CD4-positive, alpha-beta T cell treated with Interleukin-21 for 1 hour (primary cell): ENCODE measurements around the gene CACNA2D1.
"Not testable (repeated sequence)": the region's sequence is repeated elsewhere in the genome, so short reads cannot be mapped to it uniquely, and the experiment has no call there.

ENCODE experiments used
- DNase-seq: peaks from one replicate; pipeline ENCODE4 v3.0.0-alpha.2; 2020

Gene CACNA2D1

DNA sequence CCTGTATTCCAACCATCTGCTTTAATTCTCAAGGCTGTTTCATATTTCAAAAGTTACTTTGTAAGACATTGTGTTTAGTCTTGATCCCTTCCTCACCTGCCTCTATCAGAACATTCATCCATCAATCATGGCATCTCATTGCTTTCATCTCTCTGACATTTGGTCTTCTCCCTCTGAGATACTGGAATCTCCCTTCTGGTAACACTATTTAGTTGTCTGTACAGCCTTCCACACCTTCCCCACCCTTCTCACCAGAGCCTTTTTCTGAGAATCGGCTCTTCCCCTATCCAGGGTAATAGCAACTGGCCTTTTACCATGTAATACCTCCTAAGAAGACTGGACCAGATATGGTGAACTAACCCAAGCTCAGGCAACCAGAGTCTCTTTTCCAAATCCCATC, 10.1 kb downstream of the CACNA2D1 start:
- DNase-seq: no peak

- DNase-seq: not testable (repeated sequence)
These were observed 10.8 kb downstream of the CACNA2D1 start for GRCh38 chr7:82432743-82433142.

GRCh38 chr7:82430500-82431465, 12.8 kb downstream of the CACNA2D1 start:
- no peak for DNase-seq

DNA sequence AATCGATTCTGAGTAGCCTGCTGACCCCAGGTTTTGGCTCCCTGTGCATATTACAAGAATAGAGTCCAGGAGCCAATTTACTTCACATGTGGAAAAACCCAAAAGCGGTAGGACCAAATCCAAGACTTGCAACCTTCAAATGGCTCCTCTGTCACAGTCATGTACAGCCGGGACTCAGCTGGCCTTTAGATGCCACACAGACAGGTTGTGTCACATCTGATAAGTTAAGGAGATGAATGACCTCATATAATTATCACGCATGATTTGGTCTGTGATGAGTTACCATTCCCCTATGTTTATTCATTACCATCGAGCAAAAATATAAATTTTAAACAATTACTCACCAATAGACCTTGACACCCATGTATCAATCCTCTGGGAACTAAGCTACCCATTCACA, 14.2 kb downstream of the CACNA2D1 start:
- DNase-seq: no peak

- DNase-seq: no peak
These were observed 15.2 kb downstream of the CACNA2D1 start for GRCh38 chr7:82428186-82428961.

DNA sequence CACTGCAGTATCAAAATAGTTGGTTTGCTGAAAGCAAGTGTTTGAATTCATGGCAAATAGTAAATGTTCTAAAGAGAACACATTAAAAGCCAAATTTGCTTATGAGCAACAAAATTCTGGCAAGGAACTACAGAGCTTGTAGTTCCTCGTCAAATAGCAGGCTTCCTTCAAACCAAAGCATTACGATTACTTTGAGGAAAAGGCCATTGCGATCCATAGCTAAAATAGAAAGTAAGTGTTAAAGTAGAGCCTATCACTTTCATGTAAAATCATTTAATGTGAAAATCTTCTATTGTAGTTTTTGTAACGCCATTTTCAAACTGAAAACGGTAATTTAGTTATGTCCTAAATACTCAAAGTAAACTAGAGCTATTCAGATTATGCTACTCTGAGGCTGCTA, 20.1 kb downstream of the CACNA2D1 start:
- DNase-seq: no peak

DNA sequence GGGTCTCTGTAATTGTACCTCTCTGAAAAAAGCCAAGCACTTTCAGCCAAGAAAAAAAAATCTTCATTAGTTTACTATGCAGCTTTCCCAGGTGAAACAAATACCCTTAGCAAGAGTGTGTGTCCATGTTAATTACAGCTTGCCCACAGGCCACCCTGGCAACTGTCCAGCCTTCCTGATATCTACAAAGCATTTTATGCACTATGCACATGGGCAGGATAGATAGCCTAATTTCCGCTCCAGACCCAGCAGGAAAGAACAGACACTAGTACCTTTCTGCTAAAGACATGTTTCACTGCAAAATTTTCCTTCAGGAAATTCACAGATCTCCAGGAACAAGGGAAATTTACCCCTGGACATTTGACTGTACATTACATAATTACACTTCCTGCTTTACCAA, 24.4 kb downstream of the CACNA2D1 start:
- DNase-seq: no peak

GRCh38 chr7:82417898-82418297, 25.7 kb downstream of the CACNA2D1 start:
- no peak for DNase-seq

DNA sequence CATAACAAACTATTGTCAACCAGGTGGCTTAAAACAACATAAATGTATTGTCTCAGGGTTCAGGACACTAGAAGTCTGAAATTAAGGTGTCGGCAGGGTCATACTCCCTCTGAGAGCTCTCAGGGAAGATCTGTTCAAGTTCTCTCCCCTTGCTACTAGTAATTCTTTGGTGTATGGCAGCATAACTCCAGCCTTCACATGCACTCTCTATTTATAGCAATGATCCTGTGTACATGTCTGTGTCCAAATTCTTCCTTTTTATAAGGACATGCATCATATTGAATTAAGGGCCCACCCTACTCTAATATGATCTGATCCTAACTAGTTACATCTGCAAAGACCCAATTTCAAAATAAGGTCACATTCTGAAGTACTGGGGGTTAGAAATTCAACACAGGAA, 27.2 kb downstream of the CACNA2D1 start:
- no peak for DNase-seq

- DNase-seq: no peak
These were observed 29.2 kb downstream of the CACNA2D1 start for GRCh38 chr7:82414389-82414788.

- no peak for DNase-seq
These were observed 30.3 kb downstream of the CACNA2D1 start for GRCh38 chr7:82413237-82413636.

DNA sequence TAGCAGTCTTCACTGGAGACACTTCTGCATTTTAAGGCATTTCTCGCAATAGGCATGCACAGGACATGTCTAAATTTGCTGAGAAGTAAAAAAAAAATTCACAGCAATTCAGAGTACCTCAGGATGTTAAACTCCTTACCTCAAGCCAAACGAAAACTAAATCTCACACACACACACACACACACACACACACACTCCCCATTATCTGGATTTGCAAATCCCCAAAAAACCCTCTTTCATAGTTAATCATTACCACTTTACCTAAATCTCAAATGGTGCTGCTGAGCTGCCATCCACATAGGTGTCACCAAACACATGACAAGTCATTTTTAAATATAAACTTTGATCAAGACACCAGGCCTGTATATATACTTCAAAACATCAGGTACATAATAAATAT, 31.8 kb downstream of the CACNA2D1 start:
- DNase-seq: no peak

- DNase-seq: no peak
These were observed 33.1 kb downstream of the CACNA2D1 start for GRCh38 chr7:82410461-82410860.

DNA sequence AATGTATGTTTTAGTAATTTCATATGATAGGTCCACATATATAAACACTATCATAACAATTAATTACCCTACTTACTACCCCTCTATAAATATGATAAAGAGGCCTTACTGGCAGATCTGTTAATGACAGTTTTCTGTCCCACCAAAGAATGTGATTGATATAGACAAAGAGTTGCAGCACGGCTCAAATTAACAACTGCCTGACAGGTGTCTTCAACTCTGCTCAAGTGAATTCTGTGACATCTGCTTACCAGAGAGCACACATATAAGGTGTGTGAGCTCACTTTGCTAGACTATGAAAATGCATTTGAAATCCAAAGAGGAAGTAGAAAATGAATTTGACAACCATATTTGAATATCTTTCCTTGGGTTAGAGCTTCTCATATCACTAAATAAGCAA, 36.6 kb downstream of the CACNA2D1 start:
- no peak for DNase-seq

DNA sequence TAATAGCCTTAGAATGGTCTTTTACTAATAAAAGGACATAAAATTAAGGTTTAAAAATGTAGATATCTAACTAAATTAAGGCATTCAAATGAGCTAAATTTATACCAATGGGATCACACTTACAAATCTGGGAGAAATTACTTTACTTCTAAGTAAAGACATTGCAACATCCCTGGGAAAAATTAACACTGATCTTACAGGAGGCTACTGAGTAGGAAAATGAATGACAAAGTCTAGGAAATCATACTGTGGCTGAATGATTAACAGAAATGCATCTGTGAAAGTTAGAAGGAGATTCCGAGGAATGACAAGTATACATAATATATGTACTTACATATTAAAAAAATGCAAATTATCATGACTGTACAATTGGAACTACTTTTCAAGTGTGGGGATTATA, 38.3 kb downstream of the CACNA2D1 start:
- no peak for DNase-seq

- no peak for DNase-seq
These were observed 38.9 kb downstream of the CACNA2D1 start for GRCh38 chr7:82404652-82405051.

DNA sequence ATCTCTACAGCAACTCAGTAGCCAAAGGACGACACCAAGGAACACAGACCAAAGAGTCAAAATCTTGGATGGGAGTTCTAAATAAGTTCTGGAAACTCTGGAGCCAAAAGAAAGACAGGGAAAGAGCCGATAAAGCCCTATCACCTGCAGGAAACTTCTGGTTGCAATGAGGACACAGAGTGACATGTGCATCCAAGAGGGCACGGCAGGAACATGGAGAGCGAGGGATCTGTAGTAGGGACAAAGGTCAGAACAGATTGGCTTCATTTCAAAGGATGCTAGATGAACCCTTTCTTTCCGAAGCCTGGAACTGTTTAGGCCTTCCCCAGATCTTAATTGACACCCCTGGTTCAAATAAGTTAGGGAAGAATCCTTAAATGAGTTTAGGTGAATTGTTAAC, 39.5 kb downstream of the CACNA2D1 start:
- no peak for DNase-seq

DNA sequence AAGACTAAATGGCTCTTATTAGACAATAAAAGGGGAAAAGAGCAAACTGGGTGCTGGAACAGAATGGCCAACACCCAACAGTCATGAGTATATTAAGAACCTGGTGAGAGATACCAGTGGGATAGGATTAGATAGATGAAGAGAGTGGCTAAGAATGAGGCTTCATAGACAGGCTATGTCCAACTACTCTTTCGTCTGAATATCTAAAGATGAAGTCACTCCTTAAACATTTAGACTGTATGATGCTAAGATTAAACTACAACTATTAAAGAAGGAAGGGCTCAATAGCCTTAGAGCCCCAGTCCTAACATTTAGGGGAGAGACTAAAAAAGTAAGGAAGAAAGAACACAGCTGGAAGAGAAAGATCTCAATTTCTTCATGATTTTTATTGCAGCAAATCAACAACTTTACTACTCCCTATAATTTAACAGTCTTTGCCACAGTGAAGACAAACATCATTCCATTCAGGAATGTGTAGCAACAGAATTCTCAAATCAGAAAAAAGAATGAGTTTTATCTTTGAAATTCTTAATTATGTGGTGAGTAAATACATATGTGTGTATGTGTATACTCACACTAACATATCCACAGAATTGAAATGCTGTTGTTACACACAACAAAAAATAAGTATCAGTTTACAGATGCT, 45.6 kb downstream of the CACNA2D1 start:
- no peak for DNase-seq

GRCh38 chr7:82396343-82396742, 47.2 kb downstream of the CACNA2D1 start:
- no peak for DNase-seq

GRCh38 chr7:82395147-82395546, 48.4 kb downstream of the CACNA2D1 start:
- DNase-seq: no peak

- no peak for DNase-seq
These were observed 49.7 kb downstream of the CACNA2D1 start for GRCh38 chr7:82393840-82394220.

DNA sequence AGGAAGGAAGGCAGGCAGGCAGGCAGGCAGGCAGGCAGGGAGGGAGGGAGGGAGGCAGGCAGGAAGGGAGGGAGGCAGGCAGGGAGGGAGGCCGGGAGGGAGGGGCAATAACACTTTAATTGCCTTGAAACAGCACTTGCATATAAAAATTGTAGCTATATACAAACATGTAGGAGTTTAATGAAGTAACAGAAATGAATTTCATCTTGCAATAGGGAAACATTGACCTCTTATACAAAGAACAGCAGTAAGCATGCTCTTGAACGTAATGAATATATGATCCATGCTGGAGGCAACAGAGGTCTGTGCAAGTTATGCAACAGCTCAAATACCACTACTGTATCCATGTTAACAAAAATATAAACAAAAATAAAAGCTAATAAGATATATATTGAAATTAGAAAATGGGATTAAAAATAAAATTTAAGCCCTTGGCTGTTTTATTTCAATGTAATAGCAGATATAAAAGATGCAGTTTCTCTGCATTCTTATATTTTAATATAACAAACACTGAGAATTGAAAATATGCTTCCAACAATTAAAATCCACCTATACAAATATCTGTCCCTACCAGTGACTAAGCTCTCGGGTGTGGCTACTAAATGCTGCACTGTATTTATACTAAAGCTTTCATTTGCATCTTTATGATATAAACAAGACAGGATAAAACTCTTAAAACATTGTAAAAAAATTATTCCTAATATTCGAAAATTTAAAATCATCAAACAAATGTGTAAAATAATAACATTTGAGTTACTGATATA, 50.3 kb downstream of the CACNA2D1 start:
- DNase-seq: no peak

GRCh38 chr7:82390936-82391335, 52.6 kb downstream of the CACNA2D1 start:
- DNase-seq: no peak
